ENCODE results near the gene PTPN2. TPM values are rescaled to one million over a fixed set of nuclear protein-coding genes. Genes with fewer than 3 reads are reported as not detected.

The PTPN2 gene
- total and polyA plus RNA-seq, 9 of the 15 experiments (the other 6 are each of a cell fraction or from before 2014, with no cell fraction given) = 36.6 to 66.4 (median 43.8) TPM

DNA sequence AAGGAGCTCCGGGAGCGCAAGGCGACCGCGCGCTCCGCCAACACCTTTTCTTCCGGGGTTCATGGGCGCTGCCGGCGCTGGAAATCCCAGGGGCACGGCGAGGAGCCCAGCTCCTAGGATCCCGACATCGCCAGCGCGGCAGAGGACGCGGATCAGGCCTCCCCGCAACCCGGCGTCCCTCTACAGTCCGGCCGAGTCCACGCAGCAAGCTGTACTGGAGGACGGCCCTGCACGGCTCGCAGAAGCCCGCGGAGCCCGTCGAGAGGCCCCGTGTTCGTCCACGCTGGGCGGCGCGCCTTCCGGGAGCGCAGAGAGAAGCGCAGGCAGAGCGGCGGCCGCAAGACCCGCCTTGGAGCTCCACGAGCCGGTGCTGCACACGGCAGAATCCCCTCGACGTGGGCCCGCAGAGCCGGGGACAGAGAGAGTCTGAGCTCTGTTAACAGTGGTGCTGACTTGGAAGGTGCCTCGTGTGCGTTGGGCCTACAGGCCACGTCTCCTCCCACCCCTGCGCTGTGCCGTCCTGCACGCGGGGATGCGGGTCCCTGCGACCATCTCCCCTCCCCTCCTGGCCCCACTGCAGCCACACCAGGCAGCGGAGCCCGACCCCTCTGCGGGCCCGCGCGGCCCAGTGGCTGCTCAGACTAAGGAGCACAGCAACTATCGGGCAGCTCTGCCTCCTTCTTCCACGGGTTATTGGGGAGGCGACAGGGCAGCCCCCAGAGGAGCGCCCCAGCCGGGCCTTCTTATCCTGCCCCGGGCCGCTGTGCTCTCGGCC is 28.1 kb upstream of the PTPN2 start:
- Histone ChIP-seq H3K9me3 (replicated peaks; ENCODE audit: control insufficient read depth, insufficient read depth, low read depth, low read length) (peaks cover 5% of the 10 kb centered on the region; the same call in 1 of the 2 replicates), H2AFZ (ENCODE audit: low read depth, low read length) (no peak overlapping the region), H3K9ac (ENCODE audit: insufficient read depth in 1 of 2, low read depth in 2 of 2, low read length in 2 of 2) (no peak overlapping the region), H3K36me3 (ENCODE audit: control insufficient read depth, insufficient read depth, low read length) (no peaks in the 10 kb centered on the region), H3K79me2 (ENCODE audit: control insufficient read depth, insufficient read depth, low read length) (no peaks in the 10 kb centered on the region), H3K9me1 (ENCODE audit: control insufficient read depth, insufficient read depth, low read length) (no peaks in the 10 kb centered on the region), H3K4me1 (replicated peaks in 1 of 2; ENCODE audit: control insufficient read depth in 2 of 2, insufficient read depth in 2 of 2, low read length in 2 of 2) (peaks cover 0 to 11% of the 10 kb centered on the region in 2 experiments; a peak in 2 of 5 replicates), H3K4me3 (no peak overlapping the region), H3K27me3 (ENCODE audit: control insufficient read depth in 2 of 2, insufficient read depth in 2 of 2, low read length in 2 of 2) (no peaks in the 10 kb centered on the region), H3K4me2 (ENCODE audit: insufficient read depth, low read length) (no peak overlapping the region), H4K20me1 (replicated peaks; ENCODE audit: control insufficient read depth, insufficient read depth, low read length) (no peaks in the 10 kb centered on the region), H3K27ac (ENCODE audit: extremely low read depth, low read depth, low read length) (no peak overlapping the region)
- intact Hi-C loops (cut with micrococcal nuclease) (no loop called here), in situ Hi-C loops (cut with MboI) (no loop called here)
- ChIA-PET CTCF (ENCODE audit: low intra/inter-chr PET ratio) (no interaction called here), POLR2A (no interaction called here)
- BruUV-seq (replicated peaks) = no TSS peak
- no peak for ATAC-seq
- DNase-seq (ENCODE audit: extremely low read depth in 1 of 4, low spot score in 3 of 4) = no peak
- WGBS (ENCODE audit: insufficient coverage, low coverage, missing lambda C conversion rate) = 76% methylated on average over 27 of the region's 75 CpGs
- no peak for FAIRE-seq
- TF ChIP-seq ZFPM2 (CRISPR knock-in tag; IDR thresholded peaks at IDR 0.05) = no peak
- TF ChIP-seq HNRNPUL1 (IDR thresholded peaks at IDR 0.05; ENCODE audit: low read length) = no peak
- no peak for TF ChIP-seq HMBOX1 (IDR thresholded peaks at IDR 0.05)
- no peak for TF ChIP-seq FOS (IDR thresholded peaks at IDR 0.05; ENCODE audit: extremely low read depth, insufficient read length)
- TF ChIP-seq ATF2 (CRISPR knock-in tag; IDR thresholded peaks at IDR 0.05) = no peak
- TF ChIP-seq CBX5 (IDR thresholded peaks at IDR 0.05; ENCODE audit: borderline replicate concordance, low read depth) = no peak
- TF ChIP-seq FOXK2 (conservative IDR thresholded peaks at IDR 0.05 in 1 of 2, IDR thresholded peaks at IDR 0.05 in 1 of 2; ENCODE audit: low read depth in 2 of 2) = no peak
- TF ChIP-seq TSC22D4 (tag; IDR thresholded peaks at IDR 0.05) = no peak
- TF ChIP-seq TGIF2 (CRISPR knock-in tag; IDR thresholded peaks at IDR 0.05) = no peak
- TF ChIP-seq RFX7 (CRISPR knock-in tag; IDR thresholded peaks at IDR 0.05) = no peak
- TF ChIP-seq SMARCE1 (IDR thresholded peaks at IDR 0.05) = no peak
- TF ChIP-seq, protein P1, sequence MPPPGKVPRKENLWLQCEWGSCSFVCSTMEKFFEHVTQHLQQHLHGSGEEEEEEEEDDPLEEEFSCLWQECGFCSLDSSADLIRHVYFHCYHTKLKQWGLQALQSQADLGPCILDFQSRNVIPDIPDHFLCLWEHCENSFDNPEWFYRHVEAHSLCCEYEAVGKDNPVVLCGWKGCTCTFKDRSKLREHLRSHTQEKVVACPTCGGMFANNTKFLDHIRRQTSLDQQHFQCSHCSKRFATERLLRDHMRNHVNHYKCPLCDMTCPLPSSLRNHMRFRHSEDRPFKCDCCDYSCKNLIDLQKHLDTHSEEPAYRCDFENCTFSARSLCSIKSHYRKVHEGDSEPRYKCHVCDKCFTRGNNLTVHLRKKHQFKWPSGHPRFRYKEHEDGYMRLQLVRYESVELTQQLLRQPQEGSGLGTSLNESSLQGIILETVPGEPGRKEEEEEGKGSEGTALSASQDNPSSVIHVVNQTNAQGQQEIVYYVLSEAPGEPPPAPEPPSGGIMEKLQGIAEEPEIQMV (tag; conservative IDR thresholded peaks at IDR 0.05; ENCODE audit: low read depth) = no peak
- no peak for TF ChIP-seq EZH2 (IDR thresholded peaks at IDR 0.05; ENCODE audit: borderline replicate concordance, low read depth, low read length)
- no peak for TF ChIP-seq PATZ1 (CRISPR knock-in tag; IDR thresholded peaks at IDR 0.05; ENCODE audit: borderline replicate concordance)
- TF ChIP-seq ZNF780A (CRISPR knock-in tag; IDR thresholded peaks at IDR 0.05) = no peak
- TF ChIP-seq, protein P2, sequence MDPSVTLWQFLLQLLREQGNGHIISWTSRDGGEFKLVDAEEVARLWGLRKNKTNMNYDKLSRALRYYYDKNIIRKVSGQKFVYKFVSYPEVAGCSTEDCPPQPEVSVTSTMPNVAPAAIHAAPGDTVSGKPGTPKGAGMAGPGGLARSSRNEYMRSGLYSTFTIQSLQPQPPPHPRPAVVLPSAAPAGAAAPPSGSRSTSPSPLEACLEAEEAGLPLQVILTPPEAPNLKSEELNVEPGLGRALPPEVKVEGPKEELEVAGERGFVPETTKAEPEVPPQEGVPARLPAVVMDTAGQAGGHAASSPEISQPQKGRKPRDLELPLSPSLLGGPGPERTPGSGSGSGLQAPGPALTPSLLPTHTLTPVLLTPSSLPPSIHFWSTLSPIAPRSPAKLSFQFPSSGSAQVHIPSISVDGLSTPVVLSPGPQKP (CRISPR knock-in tag; IDR thresholded peaks at IDR 0.05) = no peak

All from K562 (cell line).